HCT116 (cell line): ENCODE data around the gene DNLZ. TPM values are rescaled to one million over a fixed set of nuclear protein-coding genes. Genes with fewer than 3 reads are reported as not detected.

Experiments
- ATAC-seq: fragments of 200-7000 bp; cut with Tn5 transposase; 2 replicates; pipeline ENCODE4 v1.9.1; 2020; ENCODE audit warnings: mild to moderate bottlenecking, moderate library complexity
- BruUV-seq: library from RNA; stranded (reverse); fragments of 400-500 nt; replicated peaks from 2 replicates; lab custom pipeline; 2021; lab: Mats Ljungman, UMichigan
- CTCF ChIA-PET: fragments of 300-600 bp; sonication (Branson Sonifier 250); formaldehyde crosslinking; loops from one replicate; lab custom pipeline; 2021; ENCODE audit warnings: antibody characterized with exemption; lab: Charles Lee
- POLR2A ChIA-PET: fragments of 300-600, 350-600 bp; sonication (Branson Sonifier 250); formaldehyde crosslinking; loops from one replicate; lab custom pipeline; 2021; ENCODE audit warnings: antibody characterized with exemption; lab: Charles Lee
- RAD21 ChIA-PET, 2 experiments: fragments of 300-600 bp; sonication (Branson Sonifier 250); formaldehyde crosslinking; loops; one replicate each; lab custom pipeline; 2023; ENCODE audit warnings: low total read pairs in 2 of 2; ENCODE audit not compliant: uncharacterized antibody in 2 of 2, unreplicated experiment in 2 of 2, low non-redundant PET in 1 of 2; lab: Charles Lee
- DNase-seq: peaks from one replicate; pipeline ENCODE4 v3.0.0-alpha.2; 2010; ENCODE audit warnings: low read depth, low spot score
- H2AFZ ChIP-seq: fragments of 200-600 bp; shearing (Covaris generic), sonication (generic); 2 replicates; pipeline ENCODE4 v1.6.1; 2017; ENCODE audit warnings: low read depth, mixed run types, mixed read lengths, antibody characterized with exemption, low read length; ENCODE audit not compliant: poor library complexity, severe bottlenecking
- H3K27ac ChIP-seq: 2 replicates; pipeline ENCODE4 v1.5.1; 2012; ENCODE audit warnings: low read depth, low read length
- H3K27me3 ChIP-seq: fragments of 200-600 bp; sonication (generic); 2 replicates; pipeline ENCODE4 v1.6.1; 2016; ENCODE audit warnings: mixed run types, low read length, mixed read lengths; ENCODE audit not compliant: insufficient read depth
- H3K36me3 ChIP-seq, 2 experiments: fragments of 200-500 bp in 1 of 2; fragments of 200-600 bp in 1 of 2; sonication (Bioruptor generic) in 1 of 2; sonication (generic) in 1 of 2; 2 replicates each; pipeline versions ENCODE4 v1.5.1 to v1.6.1; 2014 to 2016; ENCODE audit warnings: low read length in 2 of 2, inconsistent platforms in 1 of 2, mixed read lengths in 1 of 2, mixed run types in 1 of 2; ENCODE audit not compliant: insufficient read depth in 2 of 2, control insufficient read depth in 1 of 2
- H3K4me1 ChIP-seq, 2 experiments: fragments of 200-600 bp in 1 of 2; sonication (generic) in 1 of 2; 2 replicates each; pipeline versions ENCODE4 v1.5.1 to v1.6.1; 2012 to 2017; ENCODE audit warnings: low read length in 2 of 2, inconsistent platforms in 1 of 2, mild to moderate bottlenecking in 1 of 2, mixed read lengths in 1 of 2, mixed run types in 1 of 2, moderate library complexity in 1 of 2; ENCODE audit not compliant: insufficient read depth in 2 of 2, control insufficient read depth in 1 of 2
- H3K4me2 ChIP-seq: fragments of 200-600 bp; sonication (generic); 2 replicates; pipeline ENCODE4 v1.6.1; 2017; ENCODE audit warnings: mixed run types, low read length, mixed read lengths
- H3K4me3 ChIP-seq, 2 experiments: fragments of 200-600 bp in 1 of 2; sonication (generic) in 1 of 2; replicated peaks in 1 of 2; 2 replicates each; pipeline ENCODE4 v1.5.1; 2011 to 2016; ENCODE audit warnings: low read length in 2 of 2, control low read depth in 1 of 2, low read depth in 1 of 2, mild to moderate bottlenecking in 1 of 2, mixed read lengths in 1 of 2, mixed run types in 1 of 2
- H3K79me2 ChIP-seq: fragments of 200-600 bp; sonication (generic); 2 replicates; pipeline ENCODE4 v1.6.1; 2017; ENCODE audit warnings: mild to moderate bottlenecking, mixed run types, low read length, moderate library complexity, mixed read lengths; ENCODE audit not compliant: insufficient read depth
- H3K9ac ChIP-seq: fragments of 200-600 bp; sonication (generic); 2 replicates; pipeline ENCODE4 v1.6.1; 2016; ENCODE audit warnings: low read length, mixed read lengths
- H3K9me2 ChIP-seq: fragments of 200-600 bp; sonication (generic), shearing (Covaris generic); 2 replicates; pipeline ENCODE4 v1.6.1; 2017; ENCODE audit warnings: mixed run types, mild to moderate bottlenecking, moderate library complexity; ENCODE audit not compliant: insufficient read depth
- H3K9me3 ChIP-seq, 2 experiments: fragments of 200-500 bp in 1 of 2; fragments of 200-600 bp in 1 of 2; sonication (Bioruptor generic) in 1 of 2; sonication (generic) in 1 of 2; 2 replicates each; pipeline ENCODE4 v1.6.1; 2014 to 2017; ENCODE audit warnings: low read length in 2 of 2, mixed read lengths in 2 of 2, inconsistent platforms in 1 of 2, low read depth in 1 of 2, mild to moderate bottlenecking in 1 of 2, mixed run types in 1 of 2, moderate library complexity in 1 of 2; ENCODE audit not compliant: control insufficient read depth in 1 of 2, insufficient read depth in 1 of 2
- H4K20me1 ChIP-seq: fragments of 200-600 bp; sonication (generic), shearing (Covaris generic); 2 replicates; pipeline ENCODE4 v1.6.1; 2017; ENCODE audit warnings: mixed run types, mild to moderate bottlenecking, moderate library complexity; ENCODE audit not compliant: insufficient read depth
- ELF1 ChIP-seq: IDR thresholded peaks from 2 replicates; pipeline ENCODE4 v1.6.1; 2012; ENCODE audit warnings: low read depth, borderline replicate concordance
- SP1 ChIP-seq: IDR thresholded peaks from 2 replicates; pipeline ENCODE4 v1.6.1; 2012; ENCODE audit warnings: low read depth
- ZFX ChIP-seq: fragments of 450-650 bp; IDR thresholded peaks from 2 replicates; pipeline ENCODE4 v1.6.1; 2017
- intact Hi-C: fragments of 100-400 bp; cut with micrococcal nuclease; formaldehyde crosslinking; loops from 2 replicates; pipeline ENCODE4 v1.10.0; 2022
- total RNA-seq: library from RNA; stranded (reverse); gene quantifications from one replicate; pipeline ENCODE4 v1.2.1, GENCODE V29; 2021; ENCODE audit not compliant: unreplicated experiment
- TF ChIP-seq, protein P1 (sequence below), 3 experiments: fragments of 200-600 bp in 1 of 3; sonication (generic) in 1 of 3; IDR thresholded peaks in 2 of 3; conservative IDR thresholded peaks in 1 of 3; 2 replicates each; pipeline ENCODE4 v1.5.1; 2012 to 2017; ENCODE audit warnings: low read depth in 2 of 3, low read length in 2 of 3, antibody characterized with exemption in 1 of 3, borderline replicate concordance in 1 of 3, control low read depth in 1 of 3, mild to moderate bottlenecking in 1 of 3, mixed read lengths in 1 of 3, mixed run types in 1 of 3, moderate library complexity in 1 of 3; ENCODE audit not compliant: insufficient read depth in 1 of 3

The DNLZ gene
- total RNA-seq, 1 experiment from 2014 or later, result 21.9 TPM

DNA sequence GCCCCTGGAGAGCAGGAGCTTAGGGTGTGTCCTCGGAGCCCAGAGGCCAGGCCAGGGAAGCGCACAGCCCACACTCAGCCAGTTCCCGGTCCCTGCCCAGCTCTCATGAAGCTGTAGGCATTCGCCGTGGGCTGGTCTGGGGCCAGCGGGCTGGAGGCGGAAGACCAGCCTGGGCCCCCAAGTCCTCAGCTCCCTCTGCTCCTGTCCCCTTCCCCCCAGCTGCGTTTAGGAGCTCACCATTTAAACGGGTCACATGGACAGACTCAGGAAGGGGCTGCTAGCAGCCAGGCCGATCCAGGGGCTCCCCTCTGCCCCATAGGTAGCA is 17.4 kb downstream of the DNLZ start:
- H3K36me3 ChIP-seq, result no peaks in the 10 kb centered on the region
- ChIA-PET POLR2A (interaction anchor here (0.6 to 1.5 kb wide), 3 partner anchors 8 to 201 kb away, joined by 3 to 8 read pairs (median 4); partner anchors contain the start of gene DNLZ), CTCF (interaction anchor here (0.9 to 1.9 kb wide), 8 partner anchors 8 to 286 kb away, joined by 3 to 15 read pairs (median 5); partner anchors contain the start of gene DNLZ), RAD21 (interaction anchor here (1.2 to 1.3 kb wide), 2 partner anchors 17 kb away, joined by 6 to 9 read pairs; partner anchors contain the start of gene DNLZ (in 1 of the 2))
- H2AFZ ChIP-seq, result no peak overlapping the region
- H4K20me1 ChIP-seq, result no peaks in the 10 kb centered on the region
- H3K27me3 ChIP-seq, result no peaks in the 10 kb centered on the region
- H3K9me2 ChIP-seq, result no peaks in the 10 kb centered on the region
- H3K27ac ChIP-seq, result peak overlapping the region; percentile 44; the same call in 1 of the 2 replicates
- H3K9ac ChIP-seq, result peak overlapping the region; percentile 27
- no peaks in the 10 kb centered on the region for H3K9me3 ChIP-seq
- DNase-seq, result no peak
- H3K79me2 ChIP-seq, result no peaks in the 10 kb centered on the region
- peaks cover 18 to 36% of the 10 kb centered on the region in 2 experiments; a peak in 3 of 4 replicates for H3K4me1 ChIP-seq
- no TSS peak for BruUV-seq
- H3K4me2 ChIP-seq, result peak overlapping the region; percentile 61
- no peak for ATAC-seq
- intact Hi-C loops, result loop anchor here (1.0 kb wide), 1 partner anchor 54 kb away; the partner anchor contains the start of gene SNAPC4
- TF ChIP-seq SP1 (no peak), ZFX (0 out of 2 replicates have a peak, but pooled peaks have one; percentile 6)
- peak overlapping the region in 1 of 2 experiments; percentile 18; a peak in 1 of 4 replicates for H3K4me3 ChIP-seq

GRCh38 chr9:136345281-136346156 is 18.0 kb downstream of the DNLZ start:
- DNase-seq, result no peak
- Histone ChIP-seq H3K79me2 (no peaks in the 10 kb centered on the region), H4K20me1 (no peaks in the 10 kb centered on the region), H3K27ac (peak overlapping the region; percentile 44; the same call in 1 of the 2 replicates), H3K9me3 (no peaks in the 10 kb centered on the region), H3K4me1 (peaks cover 18 to 36% of the 10 kb centered on the region in 2 experiments; a peak in 3 of 4 replicates), H3K36me3 (no peaks in the 10 kb centered on the region), H3K4me2 (peak overlapping the region; percentile 61), H3K9me2 (no peaks in the 10 kb centered on the region)
- ChIA-PET RAD21 (interaction anchor here (1.2 to 1.3 kb wide), 2 partner anchors 17 to 18 kb away, joined by 6 to 9 read pairs; partner anchors contain the start of gene DNLZ (in 1 of the 2)), POLR2A (interaction anchor here (1.2 to 1.5 kb wide), 2 partner anchors 9 to 17 kb away, joined by 4 to 8 read pairs; partner anchors contain the start of gene DNLZ), CTCF (interaction anchor here (0.9 to 1.9 kb wide), 8 partner anchors 9 to 286 kb away, joined by 3 to 15 read pairs (median 5); partner anchors contain the start of gene DNLZ)
- peak; percentile 79 for ATAC-seq
- no peak for TF ChIP-seq ELF1
- TF ChIP-seq, protein P1, sequence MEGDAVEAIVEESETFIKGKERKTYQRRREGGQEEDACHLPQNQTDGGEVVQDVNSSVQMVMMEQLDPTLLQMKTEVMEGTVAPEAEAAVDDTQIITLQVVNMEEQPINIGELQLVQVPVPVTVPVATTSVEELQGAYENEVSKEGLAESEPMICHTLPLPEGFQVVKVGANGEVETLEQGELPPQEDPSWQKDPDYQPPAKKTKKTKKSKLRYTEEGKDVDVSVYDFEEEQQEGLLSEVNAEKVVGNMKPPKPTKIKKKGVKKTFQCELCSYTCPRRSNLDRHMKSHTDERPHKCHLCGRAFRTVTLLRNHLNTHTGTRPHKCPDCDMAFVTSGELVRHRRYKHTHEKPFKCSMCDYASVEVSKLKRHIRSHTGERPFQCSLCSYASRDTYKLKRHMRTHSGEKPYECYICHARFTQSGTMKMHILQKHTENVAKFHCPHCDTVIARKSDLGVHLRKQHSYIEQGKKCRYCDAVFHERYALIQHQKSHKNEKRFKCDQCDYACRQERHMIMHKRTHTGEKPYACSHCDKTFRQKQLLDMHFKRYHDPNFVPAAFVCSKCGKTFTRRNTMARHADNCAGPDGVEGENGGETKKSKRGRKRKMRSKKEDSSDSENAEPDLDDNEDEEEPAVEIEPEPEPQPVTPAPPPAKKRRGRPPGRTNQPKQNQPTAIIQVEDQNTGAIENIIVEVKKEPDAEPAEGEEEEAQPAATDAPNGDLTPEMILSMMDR (IDR thresholded peaks at IDR 0.05 in 2 of 3, conservative IDR thresholded peaks at IDR 0.05 in 1 of 3; ENCODE audit: borderline replicate concordance in 1 of 3, insufficient read depth in 1 of 3, low read depth in 2 of 3, low read length in 2 of 3), result peak in 2 of 3 experiments; percentile 46 to 53; a peak in 4 of 6 replicates
- TF ChIP-seq, all 23 proteins: peak for 1
- peak overlapping the region; percentile 27 for H3K9ac ChIP-seq
- no peaks in the 10 kb centered on the region for H3K27me3 ChIP-seq
- intact Hi-C loops, result loop anchor here (1.0 kb wide), 1 partner anchor 55 kb away; the partner anchor contains the start of gene SNAPC4
- BruUV-seq, result no TSS peak
- H2AFZ ChIP-seq, result no peak overlapping the region
- H3K4me3 ChIP-seq, result peak overlapping the region in 1 of 2 experiments; percentile 18; a peak in 1 of 4 replicates
